ENCODE data around the gene MLLT6. TPM values are rescaled to one million over a fixed set of nuclear protein-coding genes. Genes with fewer than 3 reads are reported as not detected.

Gene MLLT6
- total and polyA plus RNA-seq, 2 of the 13 experiments (the other 11 are each of a cell fraction or from before 2014, with no cell fraction given): 50.7 to 69.5 TPM

GRCh38 chr17:38702166-38702915 is 2.7 kb upstream of the MLLT6 start (continued):
- TF ChIP-seq NAIF1 (CRISPR knock-in tag; IDR thresholded peaks at IDR 0.05; ENCODE audit: borderline replicate concordance) (peak; percentile 62; the same call in 1 of the 2 replicates), ZNF704 (CRISPR knock-in tag; IDR thresholded peaks at IDR 0.05; ENCODE audit: borderline replicate concordance) (no peak), DRAP1 (CRISPR knock-in tag; IDR thresholded peaks at IDR 0.05) (peak; percentile 79), ZNF800 (CRISPR knock-in tag; IDR thresholded peaks at IDR 0.05) (peak; percentile 80; the same call in 1 of the 2 replicates), ZFP62 (CRISPR knock-in tag; IDR thresholded peaks at IDR 0.05) (no peak), NR2F6 (IDR thresholded peaks at IDR 0.05) (peak; percentile 32; the same call in 1 of the 2 replicates), NR2F6 (CRISPR knock-in tag; IDR thresholded peaks at IDR 0.05) (peak; percentile 64), ZNF367 (CRISPR knock-in tag; IDR thresholded peaks at IDR 0.05; ENCODE audit: borderline replicate concordance) (no peak), POLR2G (IDR thresholded peaks at IDR 0.05; ENCODE audit: low read depth, low read length) (peak; percentile 17; the same call in 1 of the 2 replicates), ZNF33A (CRISPR knock-in tag; IDR thresholded peaks at IDR 0.05; ENCODE audit: borderline replicate concordance) (no peak), ZNF280D (CRISPR knock-in tag; IDR thresholded peaks at IDR 0.05) (0 out of 2 replicates have a peak, but pooled peaks have one; percentile 48), MED1 (CRISPR knock-in tag; IDR thresholded peaks at IDR 0.05) (peak; percentile 92), ZEB1 (IDR thresholded peaks at IDR 0.05; ENCODE audit: insufficient replicate concordance, low read depth) (no peak), KLF13 (CRISPR knock-in tag; IDR thresholded peaks at IDR 0.05) (peak; percentile 87), GPBP1L1 (CRISPR knock-in tag; IDR thresholded peaks at IDR 0.05) (no peak), RXRA (CRISPR knock-in tag; IDR thresholded peaks at IDR 0.05) (peak; percentile 68), POLR2AphosphoS2 (IDR thresholded peaks at IDR 0.05; ENCODE audit: low read depth, low read length) (no peak), HNRNPLL (IDR thresholded peaks at IDR 0.05; ENCODE audit: low read depth, low read length, poor library complexity, severe bottlenecking) (peak; percentile 53), SP5 (CRISPR knock-in tag; IDR thresholded peaks at IDR 0.05; ENCODE audit: borderline replicate concordance, low read depth) (peak; percentile 72), ZNF747 (CRISPR knock-in tag; IDR thresholded peaks at IDR 0.05; ENCODE audit: borderline replicate concordance) (0 out of 2 replicates have a peak, but pooled peaks have one; percentile 55)

Data from HepG2 (cell line).